Measurements from ENCODE around the gene NUP58. TPM values are rescaled to one million over a fixed set of nuclear protein-coding genes. Genes with fewer than 3 reads are reported as not detected.

Gene NUP58
- total RNA-seq, 1 experiment from 2014 or later: 101 TPM

DNA sequence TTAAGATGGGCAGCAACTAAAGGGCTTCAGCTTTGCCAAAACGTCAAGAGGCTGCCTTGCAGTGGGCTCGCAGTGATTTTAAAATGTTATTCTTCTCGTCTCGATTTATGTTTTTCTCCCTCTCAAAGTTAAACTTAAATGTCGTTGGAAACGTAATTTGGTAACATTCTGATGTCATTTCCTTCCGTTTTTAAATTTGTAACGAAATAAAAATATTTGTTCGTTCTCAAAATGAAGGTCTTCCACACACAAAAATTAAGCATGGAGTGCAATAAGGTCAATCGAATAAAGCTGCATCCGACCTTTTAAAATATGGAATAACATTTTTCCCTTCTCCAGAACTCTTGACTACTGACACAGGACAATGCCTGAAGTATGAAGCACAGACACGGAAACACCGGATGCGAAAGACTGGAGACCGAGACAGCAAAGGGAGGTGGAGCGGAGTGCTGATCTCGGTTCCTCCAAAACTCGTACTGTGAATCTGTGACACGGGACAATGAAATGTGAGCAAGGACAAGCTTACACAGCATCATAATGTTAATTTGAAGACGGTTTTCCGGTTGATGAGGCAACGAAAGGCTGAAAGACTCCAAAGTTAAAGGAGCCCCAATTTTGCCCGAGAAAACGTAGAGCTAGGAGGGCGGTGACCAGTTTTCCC, 15.0 kb upstream of the NUP58 start:
- ChIA-PET RAD21 (ENCODE audit: low non-redundant PET in 1 of 2, low total read pairs in 2 of 2, uncharacterized antibody in 2 of 2, unreplicated experiment in 2 of 2) (no interaction called here), CTCF (interaction anchor here (1.5 kb wide), 1 partner anchor 15 kb away, joined by 7 read pairs; no protein-coding TSS in a partner anchor), POLR2A (interaction anchor here (1.2 kb wide), 1 partner anchor 10 kb away, joined by 3 read pairs; no protein-coding TSS in a partner anchor)
- TF ChIP-seq, protein P1, sequence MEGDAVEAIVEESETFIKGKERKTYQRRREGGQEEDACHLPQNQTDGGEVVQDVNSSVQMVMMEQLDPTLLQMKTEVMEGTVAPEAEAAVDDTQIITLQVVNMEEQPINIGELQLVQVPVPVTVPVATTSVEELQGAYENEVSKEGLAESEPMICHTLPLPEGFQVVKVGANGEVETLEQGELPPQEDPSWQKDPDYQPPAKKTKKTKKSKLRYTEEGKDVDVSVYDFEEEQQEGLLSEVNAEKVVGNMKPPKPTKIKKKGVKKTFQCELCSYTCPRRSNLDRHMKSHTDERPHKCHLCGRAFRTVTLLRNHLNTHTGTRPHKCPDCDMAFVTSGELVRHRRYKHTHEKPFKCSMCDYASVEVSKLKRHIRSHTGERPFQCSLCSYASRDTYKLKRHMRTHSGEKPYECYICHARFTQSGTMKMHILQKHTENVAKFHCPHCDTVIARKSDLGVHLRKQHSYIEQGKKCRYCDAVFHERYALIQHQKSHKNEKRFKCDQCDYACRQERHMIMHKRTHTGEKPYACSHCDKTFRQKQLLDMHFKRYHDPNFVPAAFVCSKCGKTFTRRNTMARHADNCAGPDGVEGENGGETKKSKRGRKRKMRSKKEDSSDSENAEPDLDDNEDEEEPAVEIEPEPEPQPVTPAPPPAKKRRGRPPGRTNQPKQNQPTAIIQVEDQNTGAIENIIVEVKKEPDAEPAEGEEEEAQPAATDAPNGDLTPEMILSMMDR (IDR thresholded peaks at IDR 0.05 in 2 of 3, conservative IDR thresholded peaks at IDR 0.05 in 1 of 3; ENCODE audit: borderline replicate concordance in 1 of 3, insufficient read depth in 1 of 3, low read depth in 2 of 3, low read length in 2 of 3): no peak
- TF ChIP-seq FOSL1 (IDR thresholded peaks at IDR 0.05; ENCODE audit: low read depth) (no peak), SP1 (IDR thresholded peaks at IDR 0.05; ENCODE audit: low read depth) (no peak), CBX3 (IDR thresholded peaks at IDR 0.05; ENCODE audit: low read depth) (no peak)
- TSS peak; percentile 69 for BruUV-seq (replicated peaks)
- H3K27ac ChIP-seq (ENCODE audit: low read depth, low read length): peak overlapping the region; percentile 74
- H3K4me1 ChIP-seq (ENCODE audit: control insufficient read depth in 1 of 2, insufficient read depth in 2 of 2, low read length in 2 of 2): peaks cover 10 to 20% of the 10 kb centered on the region in 2 experiments
- no peak for DNase-seq (ENCODE audit: low read depth, low spot score)
- H3K9me3 ChIP-seq (ENCODE audit: control insufficient read depth in 1 of 2, insufficient read depth in 1 of 2, low read depth in 1 of 2, low read length in 2 of 2): no peaks in the 10 kb centered on the region
- peak; percentile 16 for ATAC-seq
- no peaks in the 10 kb centered on the region for H3K9me2 ChIP-seq (ENCODE audit: insufficient read depth)
- no peaks in the 10 kb centered on the region for H3K36me3 ChIP-seq (ENCODE audit: control insufficient read depth in 1 of 2, insufficient read depth in 2 of 2, low read length in 2 of 2)
- H3K79me2 ChIP-seq (ENCODE audit: insufficient read depth, low read length): peaks cover 34% of the 10 kb centered on the region
- H3K4me2 ChIP-seq (ENCODE audit: low read length): peak overlapping the region; percentile 78
- no peaks in the 10 kb centered on the region for H4K20me1 ChIP-seq (ENCODE audit: insufficient read depth)
- H3K4me3 ChIP-seq (replicated peaks in 1 of 2; ENCODE audit: low read depth in 1 of 2, low read length in 2 of 2): peak overlapping the region; percentile 76 to 93
- H3K9ac ChIP-seq (ENCODE audit: low read length): peak overlapping the region; percentile 82
- no peak overlapping the region for H2AFZ ChIP-seq (ENCODE audit: low read depth, low read length, poor library complexity, severe bottlenecking)
- H3K27me3 ChIP-seq (ENCODE audit: insufficient read depth, low read length): no peaks in the 10 kb centered on the region
- intact Hi-C loops (cut with micrococcal nuclease): loop anchor here (10.0 kb wide), 1 partner anchor 62 kb away; no protein-coding TSS in a partner anchor

Measured in HCT116 (cell line).